Measurements from ENCODE around the gene IRF2BP1. TPM values are rescaled to one million over a fixed set of nuclear protein-coding genes. Genes with fewer than 3 reads are reported as not detected.

IRF2BP1 gene
- total and polyA plus RNA-seq, 2 of the 13 experiments (the other 11 are each of a cell fraction or from before 2014, with no cell fraction given) = 4.3 to 14.3 TPM

- peak; percentile 65 for TF ChIP-seq HNRNPH1 (optimal IDR thresholded peaks at IDR 0.05; ENCODE audit: low read depth, low read length)
- TF ChIP-seq ZNF576 (CRISPR knock-in tag; IDR thresholded peaks at IDR 0.05) = peak; percentile 76
- no peak for TF ChIP-seq FOSL1 (CRISPR knock-in tag; IDR thresholded peaks at IDR 0.05; ENCODE audit: borderline replicate concordance)
- no peak; the same call in 1 of the 2 replicates for TF ChIP-seq ZNF275 (CRISPR knock-in tag; IDR thresholded peaks at IDR 0.05; ENCODE audit: borderline replicate concordance)
- peak; percentile 59; the same call in 1 of the 2 replicates for TF ChIP-seq CHD2 (IDR thresholded peaks at IDR 0.05; ENCODE audit: low read depth, low read length)
- peak; percentile 86; the same call in 1 of the 2 replicates for TF ChIP-seq KDM4B (CRISPR knock-in tag; IDR thresholded peaks at IDR 0.05)
- no peak for TF ChIP-seq TBL1XR1 (IDR thresholded peaks at IDR 0.05; ENCODE audit: borderline replicate concordance, low read length, partially characterized antibody)
- TF ChIP-seq ATAD3A (CRISPR knock-in tag; IDR thresholded peaks at IDR 0.05) = no peak
- peak; percentile 78; the same call in 1 of the 2 replicates for TF ChIP-seq KDM6A (CRISPR knock-in tag; IDR thresholded peaks at IDR 0.05; ENCODE audit: low read depth)
- 0 out of 2 replicates have a peak, but pooled peaks have one; percentile 53 for TF ChIP-seq ZNF761 (CRISPR knock-in tag; conservative IDR thresholded peaks at IDR 0.05)
- 0 out of 2 replicates have a peak, but pooled peaks have one; percentile 25 for TF ChIP-seq ZNF639 (CRISPR knock-in tag; conservative IDR thresholded peaks at IDR 0.05)
- 0 out of 2 replicates have a peak, but pooled peaks have one; percentile 48 for TF ChIP-seq BRF2 (CRISPR knock-in tag; IDR thresholded peaks at IDR 0.05)
- no peak for TF ChIP-seq ZNF367 (CRISPR knock-in tag; IDR thresholded peaks at IDR 0.05; ENCODE audit: borderline replicate concordance)
- TF ChIP-seq ZNF792 (CRISPR knock-in tag; IDR thresholded peaks at IDR 0.05) = peak; percentile 91
- TF ChIP-seq ZNF724P (CRISPR knock-in tag; IDR thresholded peaks at IDR 0.05; ENCODE audit: borderline replicate concordance) = peak; percentile 88; the same call in 1 of the 2 replicates
- TF ChIP-seq ZFAT (CRISPR knock-in tag; conservative IDR thresholded peaks at IDR 0.05) = no peak
- peak; percentile 73 for TF ChIP-seq SKIL (CRISPR knock-in tag; IDR thresholded peaks at IDR 0.05; ENCODE audit: borderline replicate concordance)
Measured at GRCh38 chr19:45882652-45883585, 3.0 kb downstream of the IRF2BP1 start (continued).

Data from HepG2 (cell line).